Esophagus squamous epithelium (tissue), 4 donors: ENCODE measurements around the gene OTOA.
"Not testable (repeated sequence)": the region's sequence is repeated elsewhere in the genome, so short reads cannot be mapped to it uniquely, and the experiment has no call there.

Source experiments
- POLR2A ChIP-seq, 4 donors: fragments of 450-650 bp; IDR thresholded peaks; one replicate each; pipeline ENCODE4 v1.6.1; 2017; ENCODE audit warnings: antibody characterized with exemption in 4 of 4, mild to moderate bottlenecking in 4 of 4, moderate library complexity in 3 of 4
- TF ChIP-seq, protein P1 (sequence below), 6 experiments: fragments of 450-650 bp in 4 of 6; fragments of 200-600 bp in 2 of 6; sonication (generic) in 2 of 6; IDR thresholded peaks; one replicate each; pipeline ENCODE4 v1.5.1; 2016 to 2019; ENCODE audit warnings: antibody characterized with exemption in 6 of 6, mild to moderate bottlenecking in 4 of 6, moderate library complexity in 4 of 6

DNA sequence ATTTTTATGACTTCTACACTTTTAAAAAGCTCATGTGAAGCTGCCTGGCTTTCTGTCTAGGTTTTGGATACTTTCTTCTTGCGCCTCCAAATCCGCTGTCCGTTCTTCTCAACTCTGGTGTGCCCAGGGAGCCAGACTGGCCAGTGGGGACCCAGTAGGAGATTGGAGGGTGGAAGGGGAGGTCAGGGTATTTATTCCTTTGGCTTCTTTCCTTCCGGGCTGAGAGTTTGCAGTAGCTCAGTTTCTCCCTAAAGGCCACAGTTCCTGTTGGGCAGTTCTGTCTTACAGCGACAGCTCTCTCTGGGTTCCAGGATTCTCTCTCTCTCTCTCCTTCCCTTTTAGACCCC is 109.4 kb downstream of the OTOA start:
- TF ChIP-seq, protein P1, sequence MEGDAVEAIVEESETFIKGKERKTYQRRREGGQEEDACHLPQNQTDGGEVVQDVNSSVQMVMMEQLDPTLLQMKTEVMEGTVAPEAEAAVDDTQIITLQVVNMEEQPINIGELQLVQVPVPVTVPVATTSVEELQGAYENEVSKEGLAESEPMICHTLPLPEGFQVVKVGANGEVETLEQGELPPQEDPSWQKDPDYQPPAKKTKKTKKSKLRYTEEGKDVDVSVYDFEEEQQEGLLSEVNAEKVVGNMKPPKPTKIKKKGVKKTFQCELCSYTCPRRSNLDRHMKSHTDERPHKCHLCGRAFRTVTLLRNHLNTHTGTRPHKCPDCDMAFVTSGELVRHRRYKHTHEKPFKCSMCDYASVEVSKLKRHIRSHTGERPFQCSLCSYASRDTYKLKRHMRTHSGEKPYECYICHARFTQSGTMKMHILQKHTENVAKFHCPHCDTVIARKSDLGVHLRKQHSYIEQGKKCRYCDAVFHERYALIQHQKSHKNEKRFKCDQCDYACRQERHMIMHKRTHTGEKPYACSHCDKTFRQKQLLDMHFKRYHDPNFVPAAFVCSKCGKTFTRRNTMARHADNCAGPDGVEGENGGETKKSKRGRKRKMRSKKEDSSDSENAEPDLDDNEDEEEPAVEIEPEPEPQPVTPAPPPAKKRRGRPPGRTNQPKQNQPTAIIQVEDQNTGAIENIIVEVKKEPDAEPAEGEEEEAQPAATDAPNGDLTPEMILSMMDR (IDR thresholded peaks at IDR 0.05) = not testable (repeated sequence)
- not testable (repeated sequence) for TF ChIP-seq POLR2A (IDR thresholded peaks at IDR 0.05)
